ENCODE measurements around the gene PRSS12.

PRSS12 gene

DNA sequence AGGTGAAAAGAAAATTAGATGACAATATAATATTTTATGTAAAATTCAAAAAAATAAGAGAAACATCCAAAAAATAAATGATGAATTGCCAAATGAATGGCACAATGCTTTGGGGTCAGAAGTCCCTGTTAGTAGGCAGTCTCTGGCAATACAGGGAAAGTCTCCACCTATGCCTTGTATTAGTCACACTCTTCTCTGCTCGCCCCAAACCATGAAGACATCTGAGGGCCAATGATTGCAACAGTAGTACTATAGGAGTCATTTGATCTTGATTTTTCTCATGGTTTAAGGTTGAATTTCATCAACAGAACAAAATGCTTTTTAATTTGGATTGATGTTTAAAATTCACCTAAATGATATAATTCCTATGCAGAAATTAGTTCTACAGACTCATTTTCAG is 3.9 kb upstream of the PRSS12 start:
- DNase-seq (ENCODE audit: low read depth, low spot score): no peak

DNA sequence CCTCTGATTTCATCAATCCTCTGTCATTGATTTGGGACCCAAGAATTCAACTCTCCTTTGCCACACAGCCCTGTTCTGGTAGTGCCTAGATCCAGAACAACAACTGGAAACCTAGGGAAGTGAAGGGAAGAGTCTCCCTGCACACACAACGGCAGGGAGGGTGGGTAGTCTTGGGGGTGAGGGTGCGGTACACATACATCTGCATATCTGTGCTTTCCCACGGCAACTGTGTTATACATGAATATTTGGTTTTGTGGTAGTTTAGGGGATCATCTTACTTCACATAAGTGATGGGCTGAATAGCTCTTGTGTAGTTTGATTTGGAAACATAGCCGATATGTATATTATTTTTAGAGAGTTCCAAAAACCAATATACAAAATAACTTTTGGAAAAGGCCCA is 3.3 kb upstream of the PRSS12 start:
- DNase-seq (ENCODE audit: low read depth, low spot score): no peak

DNA sequence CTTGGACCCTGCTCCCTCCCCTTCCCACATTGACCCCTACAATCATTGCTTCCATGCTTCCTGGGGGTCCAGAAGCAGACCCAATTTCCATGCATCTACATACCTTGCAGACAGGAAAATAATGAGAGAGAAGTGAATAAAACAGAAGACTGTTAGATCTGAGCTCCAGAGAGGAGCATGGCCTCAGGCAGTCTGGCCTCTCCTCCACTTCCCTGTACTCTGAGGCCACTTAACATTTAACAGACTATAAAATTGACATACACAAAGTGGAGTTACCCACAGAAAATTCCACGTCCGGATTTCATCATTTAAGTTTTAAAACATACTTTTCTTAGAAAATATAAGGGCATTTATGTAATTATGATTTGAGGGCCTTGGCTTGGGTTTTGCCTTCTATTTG is 2.1 kb upstream of the PRSS12 start:
- no peak for DNase-seq (ENCODE audit: low read depth, low spot score)

DNA sequence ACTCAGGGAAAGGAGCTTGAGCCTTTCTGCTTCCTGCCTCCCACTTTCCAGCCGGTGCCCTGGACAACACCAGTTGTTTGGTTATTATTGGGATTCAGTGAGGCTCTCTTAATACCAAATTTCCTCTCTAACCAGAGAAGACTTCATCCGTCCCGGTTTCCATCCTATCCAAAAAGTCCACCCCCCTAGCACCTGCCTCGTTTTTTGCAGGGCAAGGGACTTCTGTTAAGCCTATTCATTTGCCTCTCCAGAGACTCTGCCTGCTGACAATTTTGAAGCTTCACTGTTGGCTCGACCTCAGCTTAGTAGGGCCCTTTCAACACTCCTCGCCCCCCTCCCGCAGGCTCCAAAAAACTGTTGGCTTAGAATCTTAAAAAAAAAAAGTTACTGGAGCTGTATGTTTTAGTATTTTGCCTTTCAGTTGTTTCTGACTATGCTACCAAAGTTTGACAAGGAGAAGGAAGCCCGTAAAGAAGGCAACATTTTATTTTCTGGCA is 779 bp upstream of the PRSS12 start:
- DNase-seq (ENCODE audit: low read depth, low spot score): no peak

DNA sequence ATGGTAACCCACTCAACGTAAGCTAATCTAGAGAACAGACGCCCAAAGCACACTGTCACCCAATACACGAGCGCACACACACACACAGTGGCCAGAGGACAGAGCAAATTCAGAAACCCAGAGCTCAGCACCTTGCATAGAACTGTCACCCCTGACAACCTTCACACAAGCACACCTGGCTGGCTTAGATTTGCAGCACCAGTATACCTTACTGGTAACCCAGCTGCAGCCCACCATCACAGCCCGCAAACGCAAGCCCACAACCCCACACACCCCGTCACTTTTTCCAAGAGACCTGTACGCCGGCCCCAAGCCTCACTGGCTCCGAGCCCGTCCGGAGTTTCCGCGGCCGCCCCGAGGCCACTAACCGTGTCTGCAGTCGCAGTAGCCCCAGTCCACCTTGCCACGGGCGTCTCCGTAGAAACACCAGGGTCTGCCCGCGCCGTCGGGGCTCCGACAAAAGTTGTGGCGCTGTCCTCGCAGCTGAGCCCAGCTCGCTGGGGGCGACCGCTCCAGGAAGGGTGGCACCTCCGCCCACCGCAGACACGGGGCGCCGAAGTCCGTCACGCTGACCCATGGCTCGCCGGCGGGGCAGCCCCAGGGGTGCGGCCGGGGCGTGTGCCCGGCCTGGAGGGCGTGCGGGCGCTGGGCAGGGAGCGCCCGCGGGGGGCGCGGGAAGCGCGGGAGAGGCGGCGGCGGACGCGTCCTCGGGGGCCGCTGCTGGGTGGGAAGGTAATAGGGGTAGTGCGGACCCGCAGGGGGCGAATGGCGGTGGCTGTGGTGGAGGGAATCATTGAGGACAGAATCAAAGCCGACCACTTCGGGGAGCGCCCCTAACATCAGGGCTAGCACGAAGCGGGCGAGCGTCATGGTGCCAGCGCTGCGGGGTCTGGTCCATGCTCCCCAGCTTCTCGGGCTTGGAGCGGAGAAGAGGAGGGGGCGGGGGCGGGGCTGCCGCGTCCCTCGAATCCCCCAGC is 664 bp downstream of the PRSS12 start:
- DNase-seq (ENCODE audit: low read depth, low spot score): no peak

DNA sequence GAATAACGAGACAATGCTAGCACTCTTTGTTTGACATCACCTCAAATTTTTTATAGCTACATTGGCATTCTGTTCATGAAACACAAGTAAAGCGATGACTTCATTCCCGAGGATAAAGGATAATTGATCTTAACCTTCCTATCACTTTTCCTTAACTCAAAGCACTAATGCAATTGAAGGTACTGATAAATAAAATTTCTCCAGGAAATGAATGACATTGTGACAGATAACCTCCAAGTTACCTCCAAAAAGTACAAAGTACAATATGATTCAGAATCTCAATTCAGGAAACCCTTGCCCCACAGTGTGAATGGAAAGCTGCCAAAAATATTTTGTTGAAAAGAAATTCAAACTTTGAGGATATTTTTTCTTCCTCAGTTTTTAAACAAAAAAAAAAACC is 1.8 kb downstream of the PRSS12 start:
- DNase-seq (ENCODE audit: low read depth, low spot score): no peak

DNA sequence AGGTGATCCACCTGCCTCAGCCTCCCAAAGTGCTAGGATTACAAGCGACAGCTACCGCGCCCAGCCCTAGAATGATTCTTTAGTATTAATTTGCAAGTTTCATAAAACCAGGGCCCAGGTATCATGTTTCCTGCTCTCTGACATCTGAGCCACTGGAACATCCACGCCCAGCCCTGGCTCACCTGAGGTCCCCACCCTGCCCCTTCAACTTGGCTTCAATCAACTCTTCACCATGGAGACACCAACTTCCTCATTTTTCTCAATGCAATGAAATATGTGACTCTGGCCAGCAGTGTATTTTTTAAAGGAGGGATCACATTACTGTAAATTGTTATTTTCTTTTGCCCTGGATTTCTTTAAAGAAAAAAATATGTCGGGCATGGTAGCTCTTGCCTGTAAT is 3.9 kb downstream of the PRSS12 start:
- no peak for DNase-seq (ENCODE audit: low read depth, low spot score)

DNA sequence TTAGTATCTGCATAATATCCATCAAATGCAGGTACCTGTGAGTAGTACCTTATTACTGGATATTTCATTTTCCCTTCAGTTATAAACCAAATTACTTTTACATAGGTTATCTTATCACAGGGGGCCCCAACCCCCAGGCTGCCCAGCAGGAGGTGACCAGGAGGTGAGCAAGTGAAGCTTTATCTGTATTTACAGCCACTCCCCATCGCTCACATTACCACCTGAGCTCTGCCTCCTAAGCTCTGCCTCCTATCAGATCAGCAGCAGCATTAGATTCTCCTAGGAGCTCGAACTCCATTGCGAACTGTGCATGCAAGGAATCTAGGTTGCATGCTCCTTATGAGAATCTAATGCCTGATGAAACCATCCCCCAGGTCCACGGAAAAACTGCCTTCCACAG is 6.3 kb downstream of the PRSS12 start:
- DNase-seq (ENCODE audit: low read depth, low spot score): no peak

DNA sequence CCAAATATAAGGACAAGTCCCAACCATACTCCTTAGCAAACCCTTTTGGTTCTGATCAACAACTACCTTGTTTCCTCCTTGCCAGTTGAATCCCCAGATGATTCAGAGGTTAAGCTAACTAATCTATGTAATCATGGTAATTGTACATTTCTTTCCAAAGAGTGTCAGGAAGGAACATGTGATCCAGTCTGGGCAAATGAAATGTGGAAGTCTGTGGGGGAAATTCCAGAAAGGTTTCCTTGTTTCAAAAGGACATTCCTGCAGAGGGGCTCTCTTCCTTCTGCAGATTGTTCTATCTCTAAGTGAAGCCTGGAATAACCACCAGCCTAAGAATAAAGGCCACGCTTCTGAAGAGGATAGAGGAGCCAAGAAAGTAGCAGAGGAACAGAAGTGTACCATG is 7.0 kb downstream of the PRSS12 start:
- no peak for DNase-seq (ENCODE audit: low read depth, low spot score)

DNA sequence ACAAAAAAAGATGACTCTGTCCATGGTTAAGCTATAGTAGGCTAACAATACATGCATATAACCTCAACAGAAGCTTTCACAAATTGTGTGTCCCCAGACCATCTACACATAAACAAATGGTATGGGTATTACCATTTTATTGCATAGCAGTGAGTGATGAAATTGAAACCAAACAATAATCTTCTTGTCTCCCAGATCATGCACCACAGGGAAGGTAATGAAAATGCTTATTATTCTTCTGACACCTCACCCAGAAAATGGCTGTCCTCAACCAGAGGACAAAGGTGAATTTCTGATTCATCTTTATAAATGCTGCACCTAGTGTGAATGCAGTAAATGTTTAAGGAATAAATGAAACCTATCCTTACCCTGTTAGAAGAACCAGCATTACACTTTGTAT is 8.0 kb downstream of the PRSS12 start:
- DNase-seq (ENCODE audit: low read depth, low spot score): no peak

DNA sequence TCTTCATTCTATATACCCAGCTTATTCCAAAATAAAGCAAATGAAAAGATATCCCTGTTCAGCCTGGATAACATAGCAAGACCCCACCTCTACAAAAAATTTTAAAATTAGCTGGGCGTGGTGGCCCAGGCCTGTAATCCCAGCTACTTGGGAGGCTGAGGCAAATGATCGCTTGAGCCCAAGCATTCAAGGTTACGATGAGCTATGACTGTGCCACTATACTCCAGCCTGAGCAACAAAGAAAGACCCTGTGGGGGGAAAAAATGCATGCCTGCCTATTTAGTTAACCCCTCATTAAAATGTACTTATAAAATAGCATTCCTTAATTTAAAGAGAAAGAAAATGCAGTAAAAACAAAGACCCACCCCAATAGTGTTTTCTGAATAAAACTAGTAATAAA is 9.3 kb downstream of the PRSS12 start:
- no peak for DNase-seq (ENCODE audit: low read depth, low spot score)

DNA sequence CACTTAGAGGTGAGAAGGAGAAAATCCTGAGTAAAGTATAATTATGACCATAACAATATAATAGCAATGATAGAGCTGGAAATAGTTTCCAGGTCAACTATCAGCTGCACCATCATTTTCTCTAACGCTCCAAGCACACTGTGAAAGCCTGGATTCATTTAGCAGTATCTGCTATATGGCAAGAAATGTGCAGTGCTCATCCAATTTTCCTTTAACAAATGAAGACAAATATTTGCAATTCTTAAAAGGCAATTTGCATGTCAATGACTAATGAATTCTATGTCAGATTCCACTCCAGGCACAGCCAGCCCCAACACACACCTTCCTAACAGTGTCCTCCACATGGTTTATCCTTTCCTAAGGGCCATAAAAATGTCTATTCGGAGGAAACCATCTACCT is 12.7 kb downstream of the PRSS12 start:
- DNase-seq (ENCODE audit: low read depth, low spot score): no peak

DNA sequence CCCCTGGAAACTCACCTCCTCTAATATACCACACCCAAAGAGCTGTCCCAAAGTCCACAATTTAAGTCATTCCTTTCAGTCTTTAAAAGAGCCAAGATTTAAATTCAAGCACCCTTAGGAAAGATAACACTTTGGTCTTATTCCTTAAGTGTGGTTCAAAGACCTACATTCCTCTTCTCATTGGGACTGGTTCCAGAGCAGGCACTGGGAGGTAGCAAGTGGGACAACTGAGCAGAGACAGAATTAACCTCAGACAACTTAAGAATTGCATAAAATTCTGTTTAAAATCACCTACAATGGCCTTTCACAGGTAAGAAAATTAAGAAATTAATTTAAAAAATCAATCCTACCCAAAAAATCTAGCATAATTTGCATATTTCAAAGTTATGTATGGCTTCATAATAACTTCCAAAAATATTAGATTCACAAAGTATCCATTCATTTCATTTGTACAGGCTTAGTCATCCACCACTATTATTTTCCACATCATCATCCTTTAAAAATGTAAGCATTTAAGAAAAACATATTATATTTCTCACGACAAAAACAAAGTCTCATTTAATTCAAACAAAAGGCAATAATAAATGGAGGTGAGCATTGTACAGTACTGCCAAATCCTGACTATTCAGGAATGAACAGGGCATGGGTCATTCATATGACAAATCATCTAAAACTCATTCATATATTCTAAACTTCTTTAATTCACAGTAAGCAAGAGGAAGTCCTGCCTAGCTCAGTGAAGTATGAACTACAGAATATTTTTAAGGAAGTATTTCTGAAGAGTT is 13.6 kb downstream of the PRSS12 start:
- no peak for DNase-seq (ENCODE audit: low read depth, low spot score)

DNA sequence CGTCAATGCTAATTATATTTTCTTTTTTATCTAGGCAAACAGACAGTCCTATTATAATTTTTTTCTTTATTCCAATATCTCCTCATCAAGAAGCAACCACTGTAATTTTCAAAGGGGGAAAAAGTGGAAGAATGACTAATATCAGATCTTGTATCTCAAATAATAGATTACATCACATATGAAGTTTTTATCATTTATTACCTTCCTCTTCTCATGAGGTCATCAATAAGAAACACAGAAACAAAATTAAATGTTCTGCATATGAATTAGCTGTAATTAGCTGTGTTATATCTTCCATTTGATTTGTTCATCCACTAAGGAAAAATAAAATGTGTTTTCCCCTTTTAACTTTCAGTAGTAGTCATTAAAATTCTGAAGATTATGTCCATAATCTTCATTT is 14.3 kb downstream of the PRSS12 start:
- no peak for DNase-seq (ENCODE audit: low read depth, low spot score)

DNA sequence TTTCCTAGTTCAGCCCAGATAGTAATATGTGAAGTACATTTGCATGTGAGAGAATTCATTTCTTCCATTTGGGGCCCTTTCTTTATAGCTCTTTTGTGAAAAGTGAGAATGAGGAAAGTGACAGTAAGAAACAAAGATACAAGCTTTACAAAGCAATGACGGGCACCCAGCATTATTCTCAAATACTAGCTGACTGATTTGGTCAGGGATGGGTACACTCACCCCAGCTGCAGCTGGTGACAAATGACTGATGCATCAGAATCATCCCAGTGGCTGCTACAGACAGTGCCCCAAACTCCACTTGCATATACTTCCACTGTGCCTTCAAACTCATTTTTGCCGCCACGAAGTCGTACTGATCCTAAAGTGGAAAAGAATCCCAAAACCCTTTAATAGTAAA is 14.8 kb downstream of the PRSS12 start:
- DNase-seq (ENCODE audit: low read depth, low spot score): no peak

DNA sequence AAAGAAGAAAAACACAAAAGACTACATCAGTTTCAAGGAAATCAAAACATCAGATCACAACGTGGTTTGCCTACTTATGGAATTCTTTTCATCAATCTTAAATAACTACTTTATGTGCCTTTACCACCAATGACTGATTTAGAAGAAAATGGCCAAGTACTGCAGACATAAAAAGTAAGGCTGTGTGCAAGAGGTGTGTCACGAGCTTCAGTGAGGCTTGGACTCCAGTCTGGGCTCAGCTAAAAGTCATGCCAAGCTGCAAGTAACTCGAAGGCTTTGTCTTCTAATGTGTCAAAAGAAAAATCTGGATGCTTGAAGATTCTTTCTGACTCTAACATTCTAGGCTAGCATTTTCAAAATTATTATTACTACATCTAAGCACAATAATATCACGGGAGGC is 17.0 kb downstream of the PRSS12 start:
- no peak for DNase-seq (ENCODE audit: low read depth, low spot score)

DNA sequence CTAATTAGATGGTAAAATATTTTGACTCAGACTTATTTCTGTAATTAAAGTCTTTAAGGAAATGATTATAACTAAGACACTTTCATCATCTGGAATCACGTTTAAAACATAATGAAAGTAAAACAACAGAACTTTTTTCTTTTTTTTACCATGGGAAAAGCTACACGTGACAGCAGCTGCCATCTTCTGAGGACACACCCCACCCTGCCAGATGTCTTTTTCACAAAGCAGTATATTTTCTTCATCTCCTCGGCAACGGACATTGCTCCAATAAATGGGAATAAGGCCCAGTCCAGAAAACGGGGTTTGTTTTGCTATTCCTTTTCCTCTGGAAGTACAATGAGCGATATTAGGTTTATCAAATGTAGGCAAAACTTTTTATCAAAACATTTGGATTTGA is 17.5 kb downstream of the PRSS12 start:
- DNase-seq (ENCODE audit: low read depth, low spot score): no peak

DNA sequence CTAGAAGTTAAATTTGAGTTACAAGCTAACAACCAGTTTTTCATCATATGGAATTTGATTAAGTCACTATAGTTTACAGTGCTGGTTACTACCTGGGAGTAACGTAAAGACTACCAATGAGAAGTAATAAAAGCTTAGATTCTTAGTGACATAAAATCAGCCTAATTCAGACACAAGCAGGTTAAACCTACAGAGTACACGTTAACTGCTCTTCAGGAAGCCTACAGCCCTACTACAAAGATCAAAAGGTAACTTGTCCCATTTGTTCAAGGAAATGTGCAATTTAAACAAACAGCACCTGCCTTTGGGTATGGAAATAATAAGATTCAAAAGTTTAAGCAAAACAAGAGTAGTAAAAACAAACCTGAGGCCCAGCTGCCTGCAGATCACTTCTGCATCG is 21.5 kb downstream of the PRSS12 start:
- DNase-seq (ENCODE audit: low read depth, low spot score): no peak

DNA sequence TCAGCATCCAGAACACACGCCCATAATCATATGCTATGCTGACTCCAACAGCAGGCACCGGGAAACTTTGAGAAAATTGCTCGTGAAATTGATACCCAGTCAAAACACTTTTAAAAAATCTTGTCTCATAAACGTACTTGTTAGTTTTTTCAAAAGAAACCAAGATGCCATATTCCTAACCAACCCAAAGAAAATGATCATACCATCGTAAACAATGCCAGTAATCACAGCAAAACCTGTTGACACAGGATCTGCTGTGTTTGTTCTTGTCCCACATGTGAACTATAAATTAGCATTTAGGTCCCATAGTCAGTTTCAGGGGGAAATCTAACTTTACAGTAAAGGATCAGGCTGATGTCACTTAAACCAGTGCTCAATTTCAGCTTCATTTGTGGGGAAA is 23.0 kb downstream of the PRSS12 start:
- DNase-seq (ENCODE audit: low read depth, low spot score): no peak

DNA sequence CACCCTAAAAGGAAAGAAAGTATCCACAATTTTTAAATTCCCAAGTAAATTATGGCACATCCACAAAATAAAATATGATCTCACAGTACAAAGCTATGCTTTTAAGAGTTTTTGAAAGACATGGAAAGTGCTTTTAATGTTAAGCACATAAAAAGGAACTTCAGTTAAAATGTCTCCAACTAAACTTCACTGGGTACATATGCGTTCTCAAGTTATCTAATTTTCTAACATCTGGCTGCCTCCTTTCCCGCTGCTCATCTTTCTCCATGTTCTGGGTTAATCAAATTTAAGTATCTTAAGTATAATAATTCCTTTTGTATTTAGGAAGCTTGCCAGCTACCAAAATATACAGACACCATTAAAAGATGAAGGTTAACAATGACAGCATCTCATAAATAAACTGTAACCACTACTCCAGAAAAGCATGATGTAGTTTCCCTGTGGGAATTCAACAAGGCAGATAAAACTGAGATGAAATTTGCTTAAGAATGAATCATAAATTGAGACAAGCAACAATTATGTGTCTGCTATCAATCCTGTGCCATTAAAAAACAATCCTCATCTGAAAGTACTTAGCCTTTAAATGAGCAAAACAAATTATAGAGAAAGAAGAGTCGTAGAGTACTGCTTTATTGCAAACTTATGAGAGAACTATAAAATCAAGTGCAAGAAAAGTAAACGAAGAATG is 25.1 kb downstream of the PRSS12 start:
- DNase-seq (ENCODE audit: low read depth, low spot score): no peak

DNA sequence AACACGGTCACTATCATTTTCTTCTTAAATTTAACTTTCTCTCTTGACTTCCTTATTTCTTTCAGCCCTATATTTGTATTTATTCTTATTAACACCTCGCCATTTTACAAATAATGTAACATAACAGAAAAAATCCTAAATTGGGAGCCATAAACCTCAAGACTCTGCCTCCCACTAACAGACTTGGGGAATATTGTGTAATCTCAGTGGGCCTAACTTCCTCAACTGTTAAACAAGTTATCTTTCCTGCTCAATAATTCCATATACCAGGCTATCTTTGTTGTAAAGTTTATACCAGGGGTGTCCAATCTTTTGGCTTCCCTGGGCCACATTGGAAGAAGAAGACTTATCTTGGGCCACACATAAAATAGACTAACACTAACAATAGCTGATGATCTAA is 26.2 kb downstream of the PRSS12 start:
- DNase-seq (ENCODE audit: low read depth, low spot score): no peak

DNA sequence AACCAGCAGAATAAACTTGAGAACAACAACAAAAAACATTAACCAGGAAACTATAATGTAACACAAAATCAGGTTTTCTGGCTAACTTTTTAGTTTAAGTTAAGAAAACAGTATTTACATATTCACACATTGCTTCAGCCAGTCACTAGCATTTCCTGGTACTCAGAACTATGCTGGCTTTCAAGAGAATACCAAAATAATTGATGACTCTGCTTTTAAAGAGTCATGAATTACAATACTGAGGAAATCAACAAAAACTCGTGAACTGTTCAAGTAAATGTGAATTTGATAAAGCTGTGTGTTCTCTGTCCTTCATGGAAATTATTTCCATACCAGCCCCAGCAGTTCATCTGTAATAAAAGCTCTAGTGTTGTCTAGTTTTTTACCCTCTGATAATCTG is 27.4 kb downstream of the PRSS12 start:
- no peak for DNase-seq (ENCODE audit: low read depth, low spot score)
